Measurements from ENCODE around the gene GUK1.
"Not testable (repeated sequence)": the region's sequence is repeated elsewhere in the genome, so short reads cannot be mapped to it uniquely, and the experiment has no call there.

Gene GUK1

GRCh38 chr1:228104526-228105269 lies 35.4 kb upstream of the GUK1 start:
- no peak for DNase-seq (ENCODE audit: low spot score)

- DNase-seq (ENCODE audit: low spot score): no peak
Measured at GRCh38 chr1:228105270-228105995, 34.6 kb upstream of the GUK1 start.

- no peak for DNase-seq (ENCODE audit: low spot score)
Measured at GRCh38 chr1:228105996-228106799, 33.9 kb upstream of the GUK1 start.

- no peak for DNase-seq (ENCODE audit: low spot score)
Measured at GRCh38 chr1:228106800-228107054, 33.4 kb upstream of the GUK1 start.

GRCh38 chr1:228107636-228108035 lies 32.4 kb upstream of the GUK1 start:
- no peak for DNase-seq (ENCODE audit: low spot score)

GRCh38 chr1:228108055-228108690 lies 31.9 kb upstream of the GUK1 start:
- DNase-seq (ENCODE audit: low spot score): no peak

GRCh38 chr1:228108742-228109072 lies 31.4 kb upstream of the GUK1 start:
- no peak for DNase-seq (ENCODE audit: low spot score)

GRCh38 chr1:228109073-228109961 lies 30.8 kb upstream of the GUK1 start, which contains the start of gene MRPL55:
Gene MRPL55 (minus strand): TSS chr1:228109299. CDS start chr1:228108260, 1,039 bp downstream.
- peak; percentile 100 for DNase-seq (ENCODE audit: low spot score)

GRCh38 chr1:228109962-228110488 lies 30.1 kb upstream of the GUK1 start:
- DNase-seq (ENCODE audit: low spot score): no peak

GRCh38 chr1:228110556-228110955 lies 29.5 kb upstream of the GUK1 start:
- no peak for DNase-seq (ENCODE audit: low spot score)

- not testable (repeated sequence) for DNase-seq (ENCODE audit: low spot score)
Measured at GRCh38 chr1:228111315-228111714, 28.8 kb upstream of the GUK1 start.

GRCh38 chr1:228112167-228112566 lies 27.9 kb upstream of the GUK1 start:
- DNase-seq (ENCODE audit: low spot score): no peak

- no peak for DNase-seq (ENCODE audit: low spot score)
Measured at GRCh38 chr1:228112617-228113016, 27.5 kb upstream of the GUK1 start.

GRCh38 chr1:228114827-228115226 lies 25.3 kb upstream of the GUK1 start:
- DNase-seq (ENCODE audit: low spot score): no peak

GRCh38 chr1:228117335-228117734 lies 22.7 kb upstream of the GUK1 start:
- no peak for DNase-seq (ENCODE audit: low spot score)

GRCh38 chr1:228118040-228118439 lies 22.0 kb upstream of the GUK1 start:
- no peak for DNase-seq (ENCODE audit: low spot score)

- no peak for DNase-seq (ENCODE audit: low spot score)
Measured at GRCh38 chr1:228120351-228120750, 19.7 kb upstream of the GUK1 start.

- DNase-seq (ENCODE audit: low spot score): no peak
Measured at GRCh38 chr1:228120857-228121489, 19.1 kb upstream of the GUK1 start.

- DNase-seq (ENCODE audit: low spot score): no peak
Measured at GRCh38 chr1:228122921-228123441, 17.1 kb upstream of the GUK1 start.

GRCh38 chr1:228123505-228123904 lies 16.6 kb upstream of the GUK1 start:
- no peak for DNase-seq (ENCODE audit: low spot score)

GRCh38 chr1:228125185-228125584 lies 14.9 kb upstream of the GUK1 start:
- DNase-seq (ENCODE audit: low spot score): no peak
